Measurements from ENCODE around the gene STUM. TPM values are rescaled to one million over a fixed set of nuclear protein-coding genes. Genes with fewer than 3 reads are reported as not detected.
"Not testable (repeated sequence)": the region's sequence is repeated elsewhere in the genome, so short reads cannot be mapped to it uniquely, and the experiment has no call there.

The STUM gene
- polyA plus RNA-seq, 1 donor = 2.6 TPM

DNA sequence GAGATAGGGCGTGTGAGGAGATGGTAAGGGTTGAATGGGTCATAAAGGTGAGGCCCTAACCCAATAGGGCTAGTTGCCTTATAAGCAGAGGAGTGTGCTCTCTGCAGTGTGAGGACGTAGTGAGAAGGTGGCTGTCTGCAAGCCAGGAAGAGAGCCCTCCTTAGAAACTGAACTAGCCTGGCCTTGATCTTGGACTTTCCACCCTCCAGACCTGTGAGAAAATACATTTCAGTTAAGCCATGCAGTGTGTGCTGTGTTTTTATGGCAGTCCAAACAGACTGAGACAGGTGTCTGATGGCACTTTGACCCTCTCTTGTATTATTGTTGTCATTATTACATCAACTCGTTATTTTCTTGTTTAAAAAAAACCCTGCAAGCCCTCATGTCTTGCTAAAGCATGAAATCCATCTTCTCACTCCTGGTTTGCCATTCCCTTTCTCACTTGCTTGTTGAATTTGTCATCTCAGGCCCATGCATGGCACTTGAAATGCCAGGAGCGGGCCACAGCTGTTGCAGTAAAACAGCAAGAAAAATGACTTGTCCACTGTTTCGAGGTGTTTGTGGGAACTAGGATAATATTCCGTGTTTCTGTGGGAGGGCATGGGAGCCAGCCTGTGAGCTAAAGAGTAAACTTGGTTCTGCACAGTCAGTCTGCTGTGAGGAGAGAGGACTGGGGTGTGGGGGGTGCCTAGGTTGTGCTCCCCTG, 78.6 kb downstream of the STUM start:
- no peak for DNase-seq

DNA sequence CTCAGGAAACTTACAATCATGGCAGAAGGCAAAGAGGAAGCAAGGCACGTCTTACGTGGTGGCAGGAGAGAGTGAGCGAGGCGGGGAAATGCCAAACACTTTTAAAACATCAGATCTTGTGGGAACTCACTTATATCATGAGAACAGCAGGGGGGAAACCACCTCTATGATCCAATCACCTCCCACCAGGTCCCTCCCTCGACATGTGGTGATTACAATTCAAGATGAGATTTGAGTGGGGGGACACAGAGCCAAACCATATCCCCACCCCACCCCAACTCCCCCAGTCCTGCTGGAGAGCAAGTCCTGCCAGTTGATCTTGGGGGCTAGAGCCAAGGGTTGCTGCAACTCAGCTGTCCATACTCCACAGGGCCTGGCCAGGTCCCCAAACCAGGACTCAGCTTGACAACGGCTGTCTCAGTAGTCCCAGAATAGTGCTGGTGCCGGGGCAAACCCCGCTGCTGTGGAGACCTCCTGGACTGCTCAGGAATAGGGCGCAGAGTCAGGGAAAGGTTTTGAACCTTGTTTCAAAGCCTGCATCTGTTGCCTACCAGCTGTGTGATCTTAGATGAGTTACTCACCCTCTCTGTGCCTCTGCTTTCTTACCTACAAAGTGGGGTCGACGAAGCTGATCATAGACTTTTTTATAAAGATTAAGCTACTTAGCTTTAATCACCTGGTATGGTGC, 79.5 kb downstream of the STUM start:
- no peak for DNase-seq

DNA sequence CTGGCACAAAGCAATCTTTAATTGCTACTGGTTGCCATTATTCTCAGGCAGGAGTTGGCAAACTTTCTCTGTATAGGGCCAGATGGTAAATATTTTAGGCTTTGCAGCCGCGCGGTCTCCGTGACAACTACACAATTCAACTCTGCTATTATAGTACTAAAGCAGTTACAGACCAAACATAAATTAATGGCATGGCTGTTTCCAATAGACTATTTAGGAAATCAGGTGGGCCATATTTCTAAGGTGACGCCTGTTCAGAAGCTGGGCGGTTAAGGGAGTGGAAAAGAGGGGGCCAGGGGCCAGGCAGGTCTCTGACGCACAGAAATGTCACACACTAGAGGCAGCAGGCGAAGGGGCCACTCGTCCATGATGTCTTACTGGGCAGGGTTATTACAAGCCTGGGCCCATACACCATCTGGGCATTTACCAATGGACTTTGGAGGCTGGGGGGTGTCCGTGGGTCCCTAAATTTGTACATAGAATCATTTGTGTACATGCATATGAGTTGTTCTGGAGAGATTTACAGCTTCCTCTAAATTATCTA, 80.1 kb downstream of the STUM start:
- no peak for DNase-seq

DNA sequence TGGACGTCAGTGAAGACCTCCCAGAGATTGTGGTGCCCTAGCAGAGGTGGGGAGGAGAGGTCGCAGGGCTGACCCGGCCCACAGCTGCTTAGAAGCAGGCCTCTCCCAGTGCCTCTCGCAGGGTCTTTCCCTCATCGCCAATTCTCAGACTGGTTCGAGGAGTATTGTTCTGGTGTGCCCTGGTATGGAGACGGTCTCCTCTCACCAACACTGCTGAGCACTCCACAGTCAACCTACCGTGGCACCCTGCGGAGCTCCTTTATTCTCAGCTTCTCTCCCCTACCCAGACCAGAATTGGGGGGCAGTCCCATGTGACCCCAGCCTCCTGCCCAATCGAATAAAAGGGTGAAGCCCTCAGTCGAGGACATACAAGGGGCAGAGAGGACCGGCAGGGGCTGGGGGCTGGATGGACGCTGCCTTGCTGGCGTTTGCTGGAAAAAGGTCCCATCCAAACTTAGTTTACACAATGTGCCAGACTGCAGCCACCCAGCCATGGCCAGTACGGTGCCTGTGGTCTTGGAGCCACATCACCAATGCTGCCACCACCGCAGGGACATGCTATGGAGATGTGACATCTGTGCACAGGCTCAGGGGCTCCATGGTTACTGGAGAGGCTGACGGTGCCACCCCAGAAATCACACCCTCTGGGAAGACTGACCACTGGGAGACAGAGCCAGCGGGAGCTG, 80.8 kb downstream of the STUM start:
- DNase-seq = no peak

DNA sequence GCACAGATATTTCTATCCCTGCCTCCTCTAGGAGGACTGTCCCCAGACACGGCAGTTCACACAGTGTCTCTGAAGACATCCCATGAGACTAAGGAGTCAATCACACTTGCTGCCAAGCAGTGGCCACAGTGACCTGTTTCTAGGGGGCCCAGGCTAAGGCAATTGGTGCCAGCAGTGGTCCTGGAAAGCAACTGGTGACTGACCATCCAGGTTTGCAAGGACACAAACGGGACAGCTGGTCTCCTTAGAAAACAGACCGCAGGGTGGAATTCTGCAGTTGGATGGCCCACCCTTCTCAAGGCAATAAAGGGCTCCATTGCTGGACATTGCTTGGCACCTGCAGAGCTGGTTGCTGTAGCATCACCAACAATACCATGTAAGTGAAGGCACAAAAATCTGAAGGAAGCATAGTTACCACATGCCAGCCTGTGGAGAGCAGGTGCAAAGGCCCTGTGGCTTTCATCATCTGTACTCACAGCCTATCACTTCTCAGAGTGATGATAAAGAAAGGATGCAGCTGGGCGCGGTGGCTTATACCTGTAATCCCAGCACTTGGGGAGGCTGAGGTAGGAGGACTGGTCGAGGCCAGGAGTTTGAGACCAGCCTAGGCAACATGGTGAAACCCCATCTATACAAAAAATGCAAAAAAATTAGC, 81.5 kb downstream of the STUM start:
- no peak for DNase-seq

DNA sequence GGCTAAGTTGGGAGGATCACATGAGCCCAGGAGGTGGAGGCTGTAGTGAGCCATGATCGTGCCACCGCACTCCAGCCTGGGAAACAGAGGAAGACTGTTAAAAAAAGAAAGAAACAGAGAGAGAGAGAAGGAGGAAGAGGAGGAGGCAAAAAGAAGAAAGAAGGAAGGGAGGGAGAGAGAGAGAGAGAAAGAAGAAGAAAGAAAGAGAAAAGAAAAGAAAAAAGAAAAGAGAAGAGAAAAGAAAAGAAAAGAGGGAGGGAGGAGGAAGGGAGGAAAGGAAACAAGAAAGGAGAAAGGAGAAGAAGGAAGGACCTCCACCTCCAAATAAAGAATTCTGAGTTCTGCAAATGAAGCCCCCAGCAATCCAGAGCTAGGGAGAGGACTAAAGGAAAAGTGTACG, 82.0 kb downstream of the STUM start:
- no peak for DNase-seq

DNA sequence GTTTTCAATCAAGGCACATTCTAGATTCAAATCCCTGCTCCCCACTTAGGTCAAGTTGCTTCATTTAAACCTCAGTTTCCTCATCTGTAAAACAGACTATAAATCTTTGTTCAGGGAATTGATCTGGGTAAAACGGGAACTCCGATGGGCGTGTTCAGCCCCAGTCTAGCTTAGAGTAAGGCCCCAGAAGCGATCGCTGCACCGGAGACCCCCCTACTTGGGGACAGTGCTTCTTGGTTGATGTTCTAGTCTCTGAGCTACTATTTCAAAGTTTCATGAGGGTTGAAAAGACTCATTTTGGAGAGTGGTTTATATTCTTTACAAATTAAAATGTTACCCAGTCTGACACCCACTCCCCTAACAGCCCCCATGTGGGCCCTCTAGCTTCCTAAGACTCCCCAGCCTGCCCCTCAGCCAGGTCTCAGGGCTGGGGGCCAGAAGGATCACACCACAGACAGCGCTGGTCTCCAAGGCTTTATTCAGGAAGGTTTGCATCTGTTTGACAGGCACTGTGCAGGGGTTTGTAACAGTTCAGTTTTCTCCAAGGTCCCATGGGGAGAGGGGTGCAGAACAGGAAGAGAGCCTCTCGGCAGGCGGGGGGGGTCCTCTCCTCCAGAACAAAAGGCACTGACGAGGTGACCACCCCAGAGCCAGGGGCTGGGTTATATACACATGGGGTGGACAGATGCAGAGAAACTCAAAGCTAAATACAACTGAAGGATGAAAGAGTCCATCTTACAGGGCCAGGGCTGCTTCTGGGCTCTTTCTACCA, 82.9 kb downstream of the STUM start:
- DNase-seq = no peak

DNA sequence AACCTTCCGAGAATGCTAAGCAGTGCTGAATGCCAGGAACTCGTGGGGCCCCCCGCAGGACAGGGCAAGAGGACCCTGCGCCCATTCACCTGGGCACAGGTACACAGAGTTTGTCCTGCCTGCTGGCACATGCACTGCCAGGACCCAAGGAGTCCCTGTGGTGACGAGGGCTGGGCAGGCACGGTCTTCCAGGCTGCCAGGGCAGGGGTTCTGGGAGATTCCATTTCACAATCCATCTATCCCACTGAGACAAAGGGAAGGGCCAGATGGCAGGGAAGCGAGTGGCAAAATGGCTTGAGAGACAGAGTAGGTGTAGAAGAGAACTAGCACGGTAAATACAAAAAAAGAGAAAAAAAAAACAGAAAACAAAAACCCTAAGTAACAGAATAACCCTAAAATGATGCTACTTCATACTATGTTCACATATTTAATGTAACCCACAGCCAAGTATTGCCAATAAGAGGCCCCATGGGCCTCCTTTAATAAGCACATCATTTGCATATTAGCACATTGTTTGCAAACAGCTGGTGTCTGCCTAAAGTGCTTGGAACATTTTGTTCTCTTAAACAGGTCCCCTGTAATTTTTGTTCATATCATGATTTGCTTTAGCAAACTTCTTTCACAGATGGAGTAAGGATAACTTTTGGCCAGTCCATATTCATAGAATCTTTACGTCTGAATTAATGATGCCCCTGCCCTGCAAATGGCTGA, 83.8 kb downstream of the STUM start:
- DNase-seq = no peak

DNA sequence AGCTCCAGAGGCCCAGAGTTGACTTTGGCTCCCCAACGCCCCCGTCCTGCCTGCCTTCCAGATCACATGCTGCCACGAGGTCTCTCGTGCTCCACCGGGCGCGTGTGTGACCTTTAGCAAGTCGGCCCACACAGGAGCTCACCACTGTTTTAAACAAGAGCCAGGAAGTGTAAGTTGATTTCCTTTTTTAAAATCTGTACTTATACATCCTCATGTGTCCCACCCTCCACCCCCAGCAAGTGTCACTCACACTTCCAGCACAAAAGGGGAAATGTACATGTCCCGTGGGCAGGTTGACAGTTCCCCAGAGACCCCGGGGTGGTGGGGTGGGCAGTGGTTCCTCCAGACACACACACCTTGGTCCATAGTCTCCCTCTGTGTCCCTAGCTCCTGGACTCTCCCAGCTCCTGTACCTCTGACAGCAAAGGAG, 84.4 kb downstream of the STUM start:
- no peak for DNase-seq

DNA sequence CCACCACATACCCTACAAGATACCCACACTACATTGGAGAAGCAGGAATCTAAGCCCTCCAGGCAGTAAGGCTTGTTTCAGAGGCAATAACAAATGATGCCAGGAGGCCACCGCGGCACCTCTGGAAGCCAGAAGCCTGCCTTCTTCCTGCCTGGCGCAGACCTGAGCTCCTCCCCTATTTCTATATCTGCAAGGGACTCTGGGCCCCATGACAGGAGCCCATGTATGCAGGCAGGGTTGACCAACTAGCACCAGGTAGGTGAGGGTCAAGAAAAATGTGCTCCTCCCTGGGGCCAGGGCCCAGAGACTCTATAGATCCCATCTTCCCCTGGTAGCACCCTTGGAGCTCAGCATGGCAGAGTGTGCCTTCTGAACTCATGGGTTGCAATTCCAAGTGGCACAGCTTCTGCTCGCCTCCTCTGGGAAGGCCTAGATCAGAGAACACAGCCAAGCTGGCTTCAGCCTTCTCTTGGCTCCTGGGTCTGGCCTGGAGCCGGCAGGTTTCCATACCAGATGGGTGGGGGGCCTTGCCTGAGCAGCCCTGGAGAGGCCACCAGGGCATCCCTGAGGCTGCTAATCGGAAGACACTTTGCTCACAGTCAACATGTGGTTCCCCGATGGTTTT, 85.1 kb downstream of the STUM start:
- DNase-seq = no peak

DNA sequence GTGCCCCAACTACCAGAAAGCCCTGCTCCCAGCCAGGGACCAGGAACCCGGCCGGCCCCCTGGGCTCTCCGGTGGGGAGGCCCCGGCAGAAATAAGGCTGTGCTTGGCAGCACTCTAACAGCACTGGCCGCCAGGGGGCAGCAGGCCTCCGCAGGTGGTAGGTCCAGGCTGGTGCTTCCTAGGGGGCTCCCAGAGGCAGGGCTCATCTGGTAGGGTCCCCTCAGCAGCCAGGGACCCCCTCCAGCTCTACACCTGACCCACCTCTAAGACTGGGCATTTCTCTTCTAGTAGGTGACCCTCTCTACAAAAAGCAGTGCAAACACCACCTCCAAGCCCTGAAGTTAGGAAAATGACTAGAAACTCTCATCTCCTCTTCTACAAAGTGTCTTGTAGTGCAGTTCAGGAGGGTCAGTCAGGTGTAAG, 85.6 kb downstream of the STUM start:
- peak; percentile 55 for DNase-seq

DNA sequence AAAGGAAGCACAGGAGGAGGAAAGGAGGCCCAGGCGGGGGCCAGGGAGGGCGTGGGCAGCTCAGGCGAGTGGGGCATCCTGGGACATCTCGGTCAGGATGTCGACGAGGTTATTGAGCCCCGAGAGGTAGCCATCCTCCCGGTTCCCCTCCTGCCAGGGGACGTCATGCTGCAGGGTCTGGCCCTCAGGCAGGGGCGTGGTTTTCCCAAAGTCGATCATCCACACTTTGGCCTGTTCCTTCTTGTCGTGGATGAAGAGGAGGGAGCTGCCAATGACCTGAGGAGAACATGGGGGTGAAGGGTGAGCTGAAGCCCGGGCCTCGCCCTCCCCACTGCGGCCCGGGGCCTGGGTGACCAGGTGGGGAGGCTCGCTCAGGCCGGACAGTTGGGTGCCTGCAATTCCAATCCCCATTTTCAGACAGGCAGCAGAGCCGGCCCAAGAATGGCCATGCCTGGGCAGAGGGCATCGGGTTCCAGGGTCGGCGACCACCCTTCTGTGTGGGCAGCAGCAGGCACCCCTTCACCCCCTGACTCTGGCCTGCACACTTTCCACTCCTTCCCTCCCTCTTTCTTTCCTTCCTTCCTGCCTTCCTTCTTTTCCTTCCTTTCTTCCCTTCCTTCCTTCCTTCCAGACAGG, 86.2 kb downstream of the STUM start:
- no peak for DNase-seq

DNA sequence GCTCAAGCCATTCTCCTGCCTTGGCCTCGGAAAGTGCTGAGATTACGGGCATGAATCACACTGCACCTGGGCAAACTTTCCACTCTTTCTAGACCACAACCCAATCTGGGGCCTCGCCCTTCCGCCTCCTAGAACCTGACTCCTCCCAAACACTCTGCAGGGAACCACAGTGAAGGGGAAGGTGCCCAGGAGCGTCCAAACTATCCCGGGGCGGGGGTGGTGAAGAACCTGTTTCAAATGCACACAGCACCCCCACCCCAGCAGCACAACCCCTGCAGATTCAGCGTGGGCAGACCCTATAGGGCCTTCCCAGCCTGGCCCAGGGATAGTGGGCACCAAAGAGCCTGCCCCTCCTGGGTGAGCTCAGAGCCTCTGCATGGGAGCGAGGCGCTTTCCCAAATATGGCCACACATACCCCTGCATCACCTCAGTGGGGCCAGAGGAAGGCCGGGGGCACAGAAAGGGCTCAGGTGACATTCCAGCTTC, 86.9 kb downstream of the STUM start:
- DNase-seq = no peak

DNA sequence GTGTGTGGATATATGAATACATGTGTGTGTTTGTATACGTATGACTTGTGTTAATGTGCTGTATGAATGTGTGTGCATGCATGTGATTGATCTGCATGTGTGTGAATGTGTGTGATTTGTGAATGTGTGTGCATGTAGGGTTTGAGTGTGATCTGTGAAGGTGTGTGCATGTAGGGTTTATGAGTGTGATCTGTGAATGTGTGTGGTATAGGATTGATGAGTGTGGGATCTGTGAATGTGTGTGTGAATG, 88.2 kb downstream of the STUM start:
- no peak for DNase-seq

DNA sequence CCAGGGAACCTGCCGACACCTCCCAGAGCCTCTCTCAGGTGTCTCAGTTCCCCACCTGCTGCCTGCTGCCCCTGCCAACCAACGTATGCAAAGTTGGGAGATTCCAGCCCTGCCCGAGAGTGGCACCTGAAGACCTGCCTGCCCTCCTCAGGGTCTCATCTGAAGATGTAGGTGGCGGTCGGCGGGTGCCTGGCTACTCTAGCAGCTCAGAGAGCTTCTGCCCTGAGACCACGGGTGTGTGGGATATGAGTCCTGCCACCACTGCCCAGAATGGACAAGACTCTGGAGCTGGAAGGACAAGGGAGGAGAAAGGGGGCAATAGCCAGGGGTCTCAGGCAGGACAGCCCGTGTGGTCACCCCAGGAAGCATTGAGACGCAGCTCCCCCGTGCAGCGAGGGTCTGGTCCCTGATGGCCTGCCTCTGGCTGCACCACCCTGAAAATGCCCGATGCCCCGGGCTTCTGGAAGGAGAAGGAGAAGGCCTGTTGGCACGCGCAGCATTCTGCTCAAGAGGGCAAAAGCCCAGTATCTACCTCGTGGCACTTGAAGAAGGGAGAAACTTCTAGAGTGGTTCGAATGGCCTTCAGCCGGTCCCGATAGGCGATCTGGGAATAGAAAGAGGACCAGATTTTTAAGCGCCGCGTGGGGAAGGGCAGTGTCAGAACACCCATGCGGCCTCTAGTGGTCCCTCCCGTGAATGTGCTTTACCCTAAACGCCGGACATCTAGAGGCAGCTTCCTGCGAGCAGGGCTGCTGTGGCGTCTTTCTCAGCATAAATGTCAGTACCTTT, 88.8 kb downstream of the STUM start:
- no peak for DNase-seq

DNA sequence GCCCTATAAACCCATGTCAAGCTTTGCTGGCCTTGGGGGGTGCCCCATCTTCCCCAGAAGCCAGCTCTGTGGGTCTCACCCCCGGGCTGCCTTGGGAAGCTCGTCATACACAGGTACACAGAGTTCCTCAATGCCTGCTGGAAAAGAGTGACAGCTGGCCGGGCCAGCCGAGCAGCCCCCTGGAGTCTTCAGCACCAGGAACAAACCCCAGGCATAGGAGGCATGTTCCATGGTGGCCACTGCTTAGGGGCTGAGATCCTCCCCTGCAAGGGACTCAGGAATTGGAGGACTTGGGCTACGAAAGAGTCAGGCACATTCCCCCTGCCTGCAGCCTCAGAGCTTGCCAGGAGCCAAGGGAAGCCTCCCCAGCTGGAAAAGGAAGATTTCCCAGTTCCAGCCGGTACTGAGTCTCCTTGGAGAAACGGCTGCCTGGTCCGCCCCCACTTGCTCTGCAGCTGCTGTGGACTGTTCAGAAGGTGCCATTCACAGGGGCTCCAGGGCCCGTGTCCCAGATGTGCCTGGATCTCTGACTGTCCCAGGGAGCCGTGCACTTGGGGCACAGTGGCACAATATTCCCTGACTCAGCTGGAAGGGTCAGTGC, 89.5 kb downstream of the STUM start:
- DNase-seq = no peak

DNA sequence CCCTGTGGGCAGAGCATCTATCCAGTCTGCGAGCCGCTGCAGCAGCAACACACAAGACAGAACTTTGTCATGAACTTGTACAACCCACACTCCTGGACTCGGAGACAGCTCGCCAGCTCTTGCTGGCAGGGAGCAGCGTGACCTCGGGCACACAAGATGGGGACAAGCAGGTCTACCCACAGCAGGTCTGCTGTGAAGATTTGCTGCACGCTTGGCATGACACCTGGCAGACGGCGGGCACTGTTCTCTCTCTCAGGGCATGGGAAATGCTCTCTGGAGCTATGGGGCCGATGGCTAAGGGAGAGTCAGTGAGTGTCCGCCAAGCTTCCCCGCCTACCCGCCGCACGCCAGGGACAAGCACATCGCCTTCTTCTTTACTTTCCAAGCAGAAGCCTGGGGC, 90.0 kb downstream of the STUM start:
- no peak for DNase-seq

DNA sequence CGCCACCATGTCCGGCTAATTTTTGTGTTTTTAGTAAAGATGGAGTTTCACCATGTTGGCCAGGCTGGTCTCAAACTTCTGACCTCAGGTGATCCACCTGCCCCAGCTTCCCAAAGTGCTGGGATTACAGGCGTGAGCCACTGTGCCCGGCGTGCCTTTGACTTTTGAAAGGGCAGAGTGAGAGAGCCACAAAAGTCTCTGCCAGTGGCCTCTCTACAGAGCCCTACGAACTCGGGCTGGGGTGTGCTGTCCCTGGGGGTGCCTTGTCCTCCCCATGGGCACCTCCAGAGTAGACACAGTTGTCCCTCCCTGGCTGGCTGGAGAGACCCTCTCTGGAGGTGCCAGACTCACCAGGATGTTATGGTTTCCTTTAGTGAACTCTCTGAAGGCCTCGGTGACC, 90.6 kb downstream of the STUM start:
- not testable (repeated sequence) for DNase-seq

DNA sequence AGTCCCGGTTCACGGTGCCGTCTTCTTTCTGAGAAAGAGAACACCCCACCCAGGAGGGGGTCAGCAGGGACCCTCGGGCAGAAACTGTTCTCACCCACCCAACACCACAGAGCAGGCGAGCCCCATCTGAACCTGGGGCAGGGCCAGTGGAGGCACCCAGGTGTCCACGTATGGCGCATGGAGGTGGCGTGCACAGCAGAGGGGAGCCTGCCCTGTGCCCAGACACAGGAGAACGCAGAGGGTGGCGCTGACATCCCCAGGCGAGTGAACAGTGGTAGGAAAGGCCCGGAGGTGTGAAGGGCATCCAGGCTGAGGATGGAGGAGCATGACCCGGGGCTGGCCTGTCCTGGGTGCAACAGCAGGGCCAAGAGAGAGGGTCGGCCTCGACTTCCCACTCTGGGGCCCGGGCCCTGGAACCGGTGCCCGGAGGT, 91.1 kb downstream of the STUM start:
- no peak for DNase-seq
